ENCODE results near the gene C1orf94. TPM values are rescaled to one million over a fixed set of nuclear protein-coding genes. Genes with fewer than 3 reads are reported as not detected.

Gene C1orf94
- total and polyA plus RNA-seq, 2 donors from 2014 or later: not detected

GRCh38 chr1:34265396-34265795 lies 88.7 kb downstream of the C1orf94 start:
- Histone ChIP-seq H3K36me3 (ENCODE audit: control insufficient read depth in 2 of 3, insufficient read depth in 3 of 3, low read length in 3 of 3) (no peaks in the 10 kb centered on the region), H3K9ac (ENCODE audit: low read length in 3 of 3) (no peak overlapping the region), H3K27ac (ENCODE audit: low read depth in 2 of 2, low read length in 2 of 2) (no peak overlapping the region), H3K4me1 (ENCODE audit: control insufficient read depth in 2 of 3, insufficient read depth in 2 of 3, low read depth in 1 of 3, low read length in 3 of 3) (no peaks in the 10 kb centered on the region), H3K9me3 (ENCODE audit: control insufficient read depth in 2 of 3, insufficient read depth in 1 of 3, low read length in 3 of 3) (no peaks in the 10 kb centered on the region), H3K27me3 (ENCODE audit: control insufficient read depth, insufficient read depth, low read length) (peaks cover 2% of the 10 kb centered on the region), H3K4me3 (ENCODE audit: low read length in 3 of 3) (no peak overlapping the region)
- intact Hi-C loops (cut with DNase I): no loop called here
- DNase-seq: no peak
- TF ChIP-seq, protein P1, sequence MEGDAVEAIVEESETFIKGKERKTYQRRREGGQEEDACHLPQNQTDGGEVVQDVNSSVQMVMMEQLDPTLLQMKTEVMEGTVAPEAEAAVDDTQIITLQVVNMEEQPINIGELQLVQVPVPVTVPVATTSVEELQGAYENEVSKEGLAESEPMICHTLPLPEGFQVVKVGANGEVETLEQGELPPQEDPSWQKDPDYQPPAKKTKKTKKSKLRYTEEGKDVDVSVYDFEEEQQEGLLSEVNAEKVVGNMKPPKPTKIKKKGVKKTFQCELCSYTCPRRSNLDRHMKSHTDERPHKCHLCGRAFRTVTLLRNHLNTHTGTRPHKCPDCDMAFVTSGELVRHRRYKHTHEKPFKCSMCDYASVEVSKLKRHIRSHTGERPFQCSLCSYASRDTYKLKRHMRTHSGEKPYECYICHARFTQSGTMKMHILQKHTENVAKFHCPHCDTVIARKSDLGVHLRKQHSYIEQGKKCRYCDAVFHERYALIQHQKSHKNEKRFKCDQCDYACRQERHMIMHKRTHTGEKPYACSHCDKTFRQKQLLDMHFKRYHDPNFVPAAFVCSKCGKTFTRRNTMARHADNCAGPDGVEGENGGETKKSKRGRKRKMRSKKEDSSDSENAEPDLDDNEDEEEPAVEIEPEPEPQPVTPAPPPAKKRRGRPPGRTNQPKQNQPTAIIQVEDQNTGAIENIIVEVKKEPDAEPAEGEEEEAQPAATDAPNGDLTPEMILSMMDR (IDR thresholded peaks at IDR 0.05; ENCODE audit: borderline replicate concordance, extremely low read depth, insufficient read depth): no peak
- FAIRE-seq: no peak

DNA sequence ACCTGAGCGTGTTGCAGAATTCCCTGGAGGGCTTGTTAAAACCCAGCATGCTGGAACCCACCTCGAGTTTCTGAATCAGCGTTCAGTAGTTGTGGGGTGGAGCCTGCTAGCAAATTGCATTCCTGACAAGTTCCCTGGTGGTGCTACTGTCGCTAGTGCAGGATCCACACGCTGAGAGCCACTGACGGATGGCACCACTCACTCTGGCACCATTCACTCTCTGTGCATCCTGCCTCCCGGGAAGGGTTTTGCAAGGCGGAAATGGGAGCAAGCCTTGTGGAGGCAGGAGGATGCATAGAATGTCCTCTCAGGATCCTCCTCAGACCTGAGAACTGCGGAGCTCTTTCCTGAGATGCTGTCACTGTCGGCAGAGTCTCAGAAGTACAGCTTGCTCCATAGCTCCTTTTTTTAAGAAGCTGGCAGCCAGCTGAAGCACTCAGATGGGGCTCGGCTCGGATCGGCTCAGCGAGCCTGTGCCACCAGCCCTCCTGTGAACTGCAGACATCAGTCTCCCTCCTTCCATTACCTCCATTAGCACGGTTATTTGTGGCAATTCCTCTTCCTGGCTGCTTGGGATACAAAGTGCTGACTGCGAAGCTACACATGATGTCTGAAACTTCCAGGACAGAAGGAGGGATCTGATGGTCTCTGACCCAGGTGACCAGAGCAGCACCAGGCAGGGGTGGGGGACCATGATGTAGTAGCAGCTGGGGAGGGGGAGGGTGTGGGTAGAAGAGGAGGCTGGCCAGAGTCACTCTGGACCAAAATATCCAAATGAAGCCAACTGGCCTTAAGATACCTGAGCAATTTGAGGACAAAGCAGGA lies 89.6 kb downstream of the C1orf94 start:
- H3K9me3 ChIP-seq (ENCODE audit: control insufficient read depth in 2 of 3, insufficient read depth in 1 of 3, low read length in 3 of 3): no peaks in the 10 kb centered on the region
- intact Hi-C loops (cut with DNase I): no loop called here
- no peak overlapping the region for H3K9ac ChIP-seq (ENCODE audit: low read length in 3 of 3)
- DNase-seq (peak in 3 of 5 donors; percentile 9 to 14 (median 10)), FAIRE-seq (no peak)
- no peaks in the 10 kb centered on the region for H3K4me1 ChIP-seq (ENCODE audit: control insufficient read depth in 2 of 3, insufficient read depth in 2 of 3, low read depth in 1 of 3, low read length in 3 of 3)
- H3K4me3 ChIP-seq (ENCODE audit: low read length in 3 of 3): no peak overlapping the region
- H3K36me3 ChIP-seq (ENCODE audit: control insufficient read depth in 2 of 3, insufficient read depth in 3 of 3, low read length in 3 of 3): no peaks in the 10 kb centered on the region
- H3K27ac ChIP-seq (ENCODE audit: low read depth in 2 of 2, low read length in 2 of 2): no peak overlapping the region
- TF ChIP-seq, protein P1 (IDR thresholded peaks at IDR 0.05; ENCODE audit: borderline replicate concordance, extremely low read depth, insufficient read depth): no peak
- H3K27me3 ChIP-seq (ENCODE audit: control insufficient read depth, insufficient read depth, low read length): peaks cover 2% of the 10 kb centered on the region

GRCh38 chr1:34267326-34267725 lies 90.6 kb downstream of the C1orf94 start:
- TF ChIP-seq, protein P1 (IDR thresholded peaks at IDR 0.05; ENCODE audit: borderline replicate concordance, extremely low read depth, insufficient read depth): no peak
- no peak overlapping the region for H3K9ac ChIP-seq (ENCODE audit: low read length in 3 of 3)
- DNase-seq: no peak
- H3K27ac ChIP-seq (ENCODE audit: low read depth in 2 of 2, low read length in 2 of 2): no peak overlapping the region
- peaks cover 2% of the 10 kb centered on the region for H3K27me3 ChIP-seq (ENCODE audit: control insufficient read depth, insufficient read depth, low read length)
- no peaks in the 10 kb centered on the region for H3K36me3 ChIP-seq (ENCODE audit: control insufficient read depth in 2 of 3, insufficient read depth in 3 of 3, low read length in 3 of 3)
- intact Hi-C loops (cut with DNase I): no loop called here
- H3K4me1 ChIP-seq (ENCODE audit: control insufficient read depth in 2 of 3, insufficient read depth in 2 of 3, low read depth in 1 of 3, low read length in 3 of 3): no peaks in the 10 kb centered on the region
- no peak for FAIRE-seq
- no peaks in the 10 kb centered on the region for H3K9me3 ChIP-seq (ENCODE audit: control insufficient read depth in 2 of 3, insufficient read depth in 1 of 3, low read length in 3 of 3)
- no peak overlapping the region for H3K4me3 ChIP-seq (ENCODE audit: low read length in 3 of 3)
